A172 (cell line): Measurements from ENCODE around the gene VTA1. TPM values are rescaled to one million over a fixed set of nuclear protein-coding genes. Genes with fewer than 3 reads are reported as not detected.
"Not testable (repeated sequence)": the region's sequence is repeated elsewhere in the genome, so short reads cannot be mapped to it uniquely, and the experiment has no call there.

Experiments used
- DNase-seq: peaks from one replicate; pipeline ENCODE4 v3.0.0-alpha.2; 2015; ENCODE audit warnings: low spot score
- total RNA-seq: library from RNA; depleted of rRNA; stranded (reverse); fragments of >200 nt; shearing (Covaris generic); gene quantifications from 2 replicates; pipeline ENCODE4 v1.2.3, GENCODE V29; 2014; rRNA removed

The VTA1 gene, protein sequence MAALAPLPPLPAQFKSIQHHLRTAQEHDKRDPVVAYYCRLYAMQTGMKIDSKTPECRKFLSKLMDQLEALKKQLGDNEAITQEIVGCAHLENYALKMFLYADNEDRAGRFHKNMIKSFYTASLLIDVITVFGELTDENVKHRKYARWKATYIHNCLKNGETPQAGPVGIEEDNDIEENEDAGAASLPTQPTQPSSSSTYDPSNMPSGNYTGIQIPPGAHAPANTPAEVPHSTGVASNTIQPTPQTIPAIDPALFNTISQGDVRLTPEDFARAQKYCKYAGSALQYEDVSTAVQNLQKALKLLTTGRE
- 116 and 124 TPM in 2 replicates for total RNA-seq

DNA sequence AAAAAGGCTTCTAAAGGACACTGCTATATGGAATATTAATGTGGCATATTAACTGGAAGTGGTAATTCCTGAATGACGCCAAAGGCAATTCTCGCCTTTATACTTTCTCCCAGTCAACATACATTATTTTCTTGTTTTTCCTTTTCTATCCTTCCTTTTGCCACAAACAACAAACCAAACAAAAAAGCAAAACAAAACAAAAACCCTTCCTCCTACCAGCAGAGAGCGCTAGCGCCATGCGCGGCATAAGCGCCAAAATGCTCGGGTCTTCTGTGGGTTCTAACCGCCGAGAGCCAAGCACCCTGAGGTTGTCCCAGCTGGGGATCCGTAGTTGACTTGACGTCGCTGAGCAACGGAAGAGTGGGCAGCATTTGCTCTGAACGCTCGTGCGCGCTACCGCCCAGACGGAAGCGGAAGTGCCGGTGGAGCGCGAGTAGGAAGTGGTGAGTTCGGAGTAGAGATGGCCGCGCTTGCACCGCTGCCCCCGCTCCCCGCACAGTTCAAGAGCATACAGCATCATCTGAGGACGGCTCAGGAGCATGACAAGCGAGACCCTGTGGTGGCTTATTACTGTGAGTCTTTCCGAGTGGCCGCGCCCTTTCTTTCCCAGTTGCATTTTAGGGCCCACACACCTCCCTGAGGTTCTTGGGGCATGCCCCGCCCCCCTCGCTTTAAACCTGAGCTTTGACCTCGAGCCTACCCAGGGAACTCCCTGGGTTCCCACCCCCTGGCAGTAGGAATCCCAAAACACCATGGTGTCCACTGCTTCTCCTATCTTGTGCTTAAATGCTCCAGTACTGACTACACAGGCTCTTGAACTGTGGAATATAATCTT is at the start of gene VTA1, which contains the start of gene NMBR:
TSS of gene VTA1 (plus strand) at position 436 of the 835 bp plus-strand sequence. CDS start at position 461, 25 bp downstream.
TSS of gene NMBR (minus strand) at position 295 of the 835 bp plus-strand sequence. CDS start 58,464 bp downstream, outside the sequence.
- peak; percentile 97 for DNase-seq

DNA sequence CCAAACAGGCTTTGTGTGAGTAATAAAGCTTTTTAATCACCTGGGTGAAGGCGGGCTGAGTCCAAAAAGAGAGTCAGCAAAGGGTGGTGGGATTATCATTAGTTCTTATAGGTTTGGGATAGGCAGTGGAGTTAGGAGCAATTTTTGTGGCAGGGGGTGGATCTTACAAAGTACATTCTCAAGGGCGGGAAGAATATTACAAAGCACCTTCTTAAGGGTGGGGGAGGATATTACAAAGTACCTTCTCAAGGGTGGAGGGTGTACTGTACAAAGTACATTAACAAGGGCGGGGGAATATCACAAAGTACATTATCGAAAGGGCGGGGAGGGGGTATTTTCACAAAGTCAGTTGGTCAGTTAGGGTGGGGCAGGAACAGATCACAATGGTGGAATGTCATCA is 42.2 kb upstream of the VTA1 start:
- not testable (repeated sequence) for DNase-seq

DNA sequence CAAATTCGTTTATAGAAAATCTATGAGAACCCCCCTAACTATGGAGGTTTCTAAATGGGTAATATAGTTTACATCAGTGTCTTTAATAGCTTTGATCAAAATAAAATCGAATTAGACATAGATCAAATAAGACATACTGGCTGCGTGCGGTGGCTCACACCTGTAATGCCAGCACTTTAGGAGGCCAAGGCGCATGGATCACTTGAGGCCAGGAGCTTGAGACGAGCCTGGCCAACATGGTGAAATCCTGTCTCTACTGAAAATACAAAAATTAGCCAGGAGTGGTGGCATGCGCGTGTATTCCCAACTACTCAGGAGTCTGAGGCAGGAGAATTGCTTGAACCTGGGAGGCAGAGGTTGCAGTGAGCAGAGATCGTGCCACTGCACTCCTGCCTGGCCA is 36.2 kb upstream of the VTA1 start:
- not testable (repeated sequence) for DNase-seq

DNA sequence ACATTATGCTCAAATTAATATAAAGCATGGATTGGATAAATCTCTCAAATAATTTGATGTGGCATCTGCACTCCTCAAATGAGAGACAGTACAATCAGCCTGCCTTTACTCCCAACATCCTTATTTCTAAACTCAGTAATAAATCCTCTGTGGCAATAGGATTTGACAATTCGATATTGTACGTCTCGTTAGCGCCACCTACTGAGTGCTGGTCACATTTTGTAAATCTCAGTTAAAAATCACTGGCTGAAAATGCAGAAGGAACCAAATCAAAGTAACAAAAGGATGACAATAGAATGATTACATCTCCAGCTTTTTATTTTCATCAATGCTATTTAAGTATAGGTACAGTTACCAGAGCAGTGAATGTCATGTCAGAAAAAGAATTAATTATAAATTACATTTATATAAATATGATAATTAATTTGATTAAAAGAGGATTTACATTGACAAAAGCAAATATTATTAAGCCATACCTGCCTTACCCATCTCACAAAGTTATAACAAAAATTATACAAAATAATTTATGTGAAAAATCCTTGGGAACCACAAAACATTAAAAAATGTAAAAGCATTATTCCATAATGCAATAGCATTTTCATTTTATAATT is 34.5 kb upstream of the VTA1 start:
- peak; percentile 61 for DNase-seq

DNA sequence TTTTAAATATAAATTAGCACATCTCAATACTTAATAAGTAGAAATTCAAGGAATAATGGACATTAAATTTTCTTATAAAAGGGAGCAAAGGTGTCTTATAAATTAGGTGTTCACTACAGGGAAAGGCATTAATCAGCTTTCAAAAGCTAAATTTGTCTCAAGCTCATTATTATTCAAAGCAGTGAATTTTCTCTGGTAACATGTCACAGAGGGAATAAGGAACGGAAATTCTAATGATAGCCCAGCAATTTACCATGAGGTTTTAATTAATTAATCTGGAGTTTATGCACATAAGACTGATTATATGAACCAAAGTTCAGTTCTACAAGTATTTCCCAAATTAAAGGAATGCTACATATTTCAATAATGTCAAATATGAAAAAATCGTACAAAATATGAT is 29.7 kb upstream of the VTA1 start:
- DNase-seq, result no peak

DNA sequence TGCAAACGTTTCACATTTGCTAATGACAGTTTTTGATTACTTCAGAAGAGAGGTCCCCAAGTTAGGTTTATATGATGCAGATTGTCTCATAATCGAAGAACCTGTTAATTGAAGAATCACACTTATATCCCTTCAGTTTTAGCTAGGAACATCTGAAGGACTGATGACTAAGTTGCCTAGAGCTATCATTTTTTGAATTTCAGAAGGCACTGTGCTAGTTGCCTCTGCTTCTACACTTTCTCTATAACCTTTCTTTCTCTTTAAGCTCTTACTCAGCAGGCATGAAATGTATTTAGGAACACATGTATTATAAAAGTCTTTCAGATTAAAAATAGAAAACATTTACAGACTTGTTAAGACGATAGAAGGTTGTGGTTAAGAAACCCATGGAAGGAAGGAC is 28.7 kb upstream of the VTA1 start:
- no peak for DNase-seq

DNA sequence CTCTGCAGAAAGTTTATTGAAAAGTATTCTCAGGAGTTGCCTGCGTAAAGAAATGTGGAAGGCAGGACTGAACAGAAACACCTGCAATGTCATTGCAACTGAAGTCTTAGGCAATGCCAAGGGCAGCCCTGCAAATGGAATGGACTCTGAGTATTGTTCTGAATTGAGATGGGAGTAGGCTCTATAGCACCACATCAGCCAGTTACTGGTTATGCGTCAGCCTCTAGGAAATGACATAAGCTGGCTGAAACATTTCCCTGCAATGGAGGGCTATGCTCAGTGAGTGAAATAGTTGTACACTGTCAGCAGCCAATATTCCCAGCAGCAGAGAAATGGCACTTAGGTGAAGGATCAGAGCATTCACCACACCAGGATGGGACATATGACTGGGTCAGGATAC is 28.1 kb upstream of the VTA1 start:
- DNase-seq, result no peak

DNA sequence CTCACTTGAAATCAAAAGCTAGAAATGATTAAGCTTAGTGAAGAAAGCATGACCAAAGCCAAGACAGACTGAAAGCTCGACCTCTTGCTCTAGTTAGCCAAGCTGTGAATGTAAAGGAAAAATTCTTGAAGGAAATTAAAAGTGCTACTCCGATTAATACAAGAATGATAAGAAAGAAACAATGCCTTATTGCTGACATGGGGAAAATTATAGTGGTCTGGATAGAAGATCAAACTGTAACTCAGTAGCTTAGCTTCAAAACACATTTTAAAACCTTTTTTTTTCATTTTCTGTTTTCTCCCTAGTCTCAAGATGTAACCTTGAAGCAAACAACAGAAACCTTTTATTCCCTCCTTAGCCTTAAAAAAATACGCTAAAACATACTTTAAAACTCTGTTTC is 25.7 kb upstream of the VTA1 start:
- no peak for DNase-seq

DNA sequence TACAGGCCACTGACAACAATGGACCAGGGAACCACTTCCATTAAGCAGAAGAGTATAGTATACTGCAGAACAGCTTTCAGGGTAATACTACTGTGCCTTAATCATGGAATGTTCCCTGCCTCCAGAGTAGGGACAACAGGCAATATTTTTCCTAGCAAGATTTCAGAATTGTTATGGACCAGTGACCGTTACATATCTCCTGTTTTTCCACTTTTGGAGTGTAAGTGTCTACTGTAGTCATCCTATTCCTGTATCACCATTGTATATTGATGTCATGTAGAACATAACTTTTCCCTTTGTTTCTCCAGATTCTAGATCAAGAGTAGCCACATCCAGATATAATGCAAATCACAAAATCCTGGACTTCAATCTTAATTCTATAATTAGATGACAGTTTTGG is 16.2 kb upstream of the VTA1 start:
- DNase-seq, result no peak

DNA sequence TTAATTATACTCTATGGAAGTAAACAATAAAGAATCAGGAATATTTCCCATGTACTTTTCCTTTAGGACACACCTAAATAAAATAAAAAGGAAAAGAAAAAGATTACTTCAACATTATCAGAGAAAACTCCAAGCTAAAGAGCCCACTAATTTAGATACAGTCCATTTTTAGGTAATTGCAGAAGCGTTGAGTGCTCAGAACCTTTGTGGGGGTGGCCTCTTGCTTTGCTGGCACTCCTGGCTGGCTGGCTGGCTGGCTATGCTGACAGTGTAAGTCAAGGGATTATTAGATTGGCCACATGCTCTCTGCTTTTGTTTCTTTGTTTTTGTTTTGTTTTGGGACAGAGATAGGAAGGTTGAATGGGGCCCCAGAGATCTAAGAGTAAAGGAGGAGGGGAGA is 14.4 kb upstream of the VTA1 start, which contains the start of gene GJE1:
TSS of gene GJE1 (plus strand) at position 301 of the 400 bp plus-strand sequence. CDS start 234 bp downstream, outside the sequence.
- DNase-seq, result no peak

DNA sequence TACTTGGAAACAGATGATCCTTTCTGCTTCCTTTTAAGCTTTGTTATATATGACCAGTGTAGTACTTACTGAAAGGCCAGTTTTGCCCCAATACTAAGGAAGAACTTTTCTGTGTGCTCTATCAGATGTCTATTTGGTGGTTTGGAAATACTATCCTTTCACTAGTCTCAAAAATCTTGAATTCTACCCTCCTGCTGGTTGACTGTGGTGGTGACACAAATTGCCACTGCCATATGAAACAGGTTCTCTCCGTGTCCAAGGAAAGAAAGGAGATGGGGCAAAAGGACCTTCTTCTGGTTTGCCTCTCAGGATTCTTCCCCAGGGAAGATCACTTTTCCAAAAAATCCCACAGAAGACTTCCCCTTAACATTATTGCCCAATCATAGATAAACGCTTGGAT is 8.2 kb upstream of the VTA1 start:
- DNase-seq, result no peak

DNA sequence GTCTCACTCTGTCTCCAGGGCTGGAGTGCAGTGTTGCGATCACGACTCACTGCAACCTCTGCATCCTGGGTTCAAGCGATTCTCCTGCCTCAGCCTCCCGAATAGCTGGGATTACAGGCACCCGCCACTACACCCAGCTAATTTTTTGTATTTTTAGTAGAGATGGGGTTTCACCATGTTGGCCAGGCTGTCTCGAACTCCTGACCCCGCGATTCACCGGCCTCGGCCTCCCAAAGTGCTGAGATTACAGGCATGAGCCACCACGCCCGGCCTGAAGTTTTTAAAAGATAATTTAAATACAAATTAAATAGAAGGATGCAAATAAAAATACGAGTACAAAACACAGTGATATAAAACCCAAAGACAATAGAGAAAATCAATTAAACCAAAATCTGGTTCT is 5.5 kb upstream of the VTA1 start:
- not testable (repeated sequence) for DNase-seq

DNA sequence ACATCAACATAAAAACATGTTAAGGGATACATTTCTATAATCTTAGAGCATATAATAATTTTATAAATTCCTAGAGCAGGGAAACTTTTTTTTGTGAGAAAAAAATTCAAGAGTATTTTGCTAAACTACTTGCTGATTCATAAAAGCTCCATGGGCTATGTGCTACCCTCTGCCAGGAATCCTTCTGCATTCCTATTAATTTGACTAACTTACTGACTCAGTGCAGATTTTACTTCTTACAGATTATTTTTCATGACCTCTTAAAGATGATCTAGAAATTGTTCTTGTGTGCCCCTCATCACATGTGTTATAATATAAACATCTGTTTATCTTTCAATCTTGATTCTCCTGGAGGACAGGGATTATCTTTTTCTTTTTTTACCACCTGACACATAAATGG is 5.7 kb downstream of the VTA1 start:
- DNase-seq, result no peak

DNA sequence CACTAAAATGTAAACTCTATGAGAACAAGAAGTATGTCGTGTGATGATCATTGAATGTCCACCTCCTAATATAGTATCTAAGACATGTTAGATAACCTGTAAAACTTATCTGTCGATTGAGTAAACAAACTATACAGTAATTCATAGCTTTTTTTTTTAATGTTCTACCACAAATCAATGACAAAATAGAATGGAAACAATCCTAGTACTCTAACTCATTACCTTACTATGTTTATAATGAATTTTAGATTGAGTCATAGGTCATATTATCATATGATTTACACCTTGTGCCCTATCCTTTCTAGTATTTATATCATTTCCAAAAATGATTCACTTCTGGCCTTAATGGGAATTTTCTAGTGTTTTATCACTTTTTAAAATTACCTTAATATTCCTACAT is 6.1 kb downstream of the VTA1 start:
- DNase-seq, result no peak

DNA sequence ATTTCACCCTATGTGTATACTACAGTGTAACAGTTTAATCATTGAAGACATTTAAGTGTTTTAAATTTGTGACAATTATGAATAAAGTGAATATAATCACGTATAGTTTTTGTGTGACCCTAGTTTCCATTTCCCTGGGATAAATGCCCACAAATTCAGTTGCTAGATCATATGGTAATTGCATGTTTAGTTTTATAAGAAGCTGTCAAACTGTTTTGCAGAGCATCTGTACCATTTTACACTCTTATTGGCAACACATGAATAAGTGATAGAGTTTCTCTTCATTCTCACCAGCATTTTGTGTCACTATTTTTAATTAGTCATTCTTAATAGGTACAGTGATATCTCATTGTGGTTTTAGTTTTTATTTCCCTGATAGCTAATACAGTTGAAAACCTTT is 7.3 kb downstream of the VTA1 start:
- no peak for DNase-seq

DNA sequence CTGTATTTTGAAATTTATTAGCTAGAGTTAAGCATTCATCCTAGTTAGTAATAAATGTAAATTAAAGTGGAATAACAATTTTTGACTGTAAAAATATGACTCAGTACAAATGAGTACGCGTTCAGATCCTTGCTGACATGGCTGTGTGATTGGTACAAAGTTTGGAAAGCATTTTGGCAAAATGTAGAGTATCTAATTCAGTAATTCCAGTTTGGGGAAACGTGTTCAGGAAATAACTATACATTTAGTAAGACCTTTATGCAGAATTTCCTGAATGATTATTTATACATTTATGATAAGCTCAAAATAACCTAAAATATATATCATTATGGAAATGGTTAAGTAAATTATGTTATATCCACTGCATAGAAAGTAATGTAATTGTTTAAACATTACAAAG is 8.0 kb downstream of the VTA1 start:
- no peak for DNase-seq

DNA sequence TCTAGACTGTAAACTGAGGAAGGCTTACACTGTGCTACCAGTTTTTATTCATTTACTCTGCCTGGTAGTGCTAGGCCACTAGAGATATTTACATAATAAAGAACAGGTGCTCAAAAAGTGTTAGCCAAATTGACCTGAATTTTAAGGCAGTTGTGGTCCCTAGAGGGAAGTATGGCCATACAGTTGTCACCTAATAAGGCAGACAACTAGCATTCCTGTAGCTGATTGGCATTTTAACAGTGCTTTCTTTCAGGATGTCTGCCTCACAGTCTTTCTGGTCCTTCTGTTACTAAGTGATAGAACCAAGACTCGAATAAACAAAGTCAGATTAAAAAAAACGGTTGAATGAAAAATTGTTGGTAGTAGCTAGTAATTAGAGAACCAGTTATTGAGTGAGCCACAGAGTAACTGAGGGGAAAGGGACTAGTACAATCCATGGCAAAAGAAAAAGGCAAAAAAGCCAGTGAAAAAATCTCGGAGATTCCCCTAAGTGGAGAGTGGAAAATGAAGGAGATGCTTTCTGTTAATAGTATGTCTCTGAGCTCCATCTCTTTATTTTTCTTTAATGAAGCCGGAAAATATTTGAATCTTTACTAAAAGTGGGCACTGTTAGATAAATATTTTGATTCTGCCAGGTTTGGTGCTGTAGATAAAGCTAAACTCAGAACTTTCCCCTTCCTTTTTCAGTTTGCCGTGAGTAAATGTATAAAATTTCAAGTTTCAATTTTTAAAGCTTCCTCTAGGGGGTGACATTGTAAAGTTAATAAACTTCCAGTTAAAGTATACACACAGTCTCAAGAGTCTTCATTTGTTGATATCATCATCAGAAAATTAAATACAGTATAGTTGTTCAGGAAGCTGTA is 9.1 kb downstream of the VTA1 start:
- peak; percentile 18 for DNase-seq

DNA sequence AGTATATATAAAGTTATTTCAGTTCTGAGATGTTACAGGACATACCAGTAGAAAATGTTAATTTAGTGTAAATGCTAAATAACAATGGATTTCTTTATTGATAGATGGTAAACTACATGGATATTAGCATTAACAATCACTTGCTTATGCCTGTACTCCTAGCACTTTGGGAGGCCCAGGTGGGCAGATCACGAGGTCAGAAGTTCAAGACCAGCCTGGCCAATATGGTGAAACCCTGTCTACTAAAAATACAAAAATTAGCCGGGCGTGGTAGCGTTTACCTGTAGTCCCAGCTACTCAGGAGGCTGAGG is 9.7 kb downstream of the VTA1 start:
- DNase-seq, result not testable (repeated sequence)

DNA sequence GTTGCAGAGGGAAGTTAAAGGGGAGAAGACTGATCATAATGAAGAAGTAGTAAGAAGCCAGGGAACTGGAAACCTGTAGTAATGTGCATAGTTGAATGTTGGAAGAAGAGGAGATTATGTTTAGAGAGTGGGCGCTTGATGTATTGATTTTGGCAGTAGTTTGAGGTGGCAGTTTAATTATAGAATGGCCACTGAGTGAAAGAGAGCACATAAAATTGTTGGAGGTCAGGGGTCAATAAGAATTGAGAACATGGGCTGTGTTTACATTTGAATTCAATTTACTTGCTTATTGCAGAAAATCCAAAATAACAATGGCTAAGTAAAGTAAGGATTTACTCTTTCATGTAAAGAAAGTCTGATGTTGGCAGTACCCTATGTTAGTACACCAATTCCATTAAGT is 15.7 kb downstream of the VTA1 start:
- no peak for DNase-seq

DNA sequence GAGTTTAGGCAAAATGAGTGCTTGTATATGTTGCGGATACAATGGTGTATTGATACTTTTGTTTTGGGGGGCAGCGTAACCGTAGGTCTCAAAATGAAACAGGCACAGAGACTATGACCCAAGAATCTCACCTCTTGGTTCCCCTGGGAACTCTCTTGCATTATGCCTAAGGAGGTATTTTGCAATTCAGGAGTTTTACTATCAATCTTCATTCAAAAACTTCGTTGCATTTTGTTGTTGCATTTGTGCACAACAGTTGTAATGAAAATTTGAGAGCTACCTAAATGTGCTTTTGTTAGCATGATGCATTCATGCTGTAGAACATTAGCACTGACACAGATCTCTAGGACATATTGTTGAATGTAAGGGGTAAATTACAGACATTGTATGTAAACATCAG is 18.2 kb downstream of the VTA1 start:
- DNase-seq, result no peak

DNA sequence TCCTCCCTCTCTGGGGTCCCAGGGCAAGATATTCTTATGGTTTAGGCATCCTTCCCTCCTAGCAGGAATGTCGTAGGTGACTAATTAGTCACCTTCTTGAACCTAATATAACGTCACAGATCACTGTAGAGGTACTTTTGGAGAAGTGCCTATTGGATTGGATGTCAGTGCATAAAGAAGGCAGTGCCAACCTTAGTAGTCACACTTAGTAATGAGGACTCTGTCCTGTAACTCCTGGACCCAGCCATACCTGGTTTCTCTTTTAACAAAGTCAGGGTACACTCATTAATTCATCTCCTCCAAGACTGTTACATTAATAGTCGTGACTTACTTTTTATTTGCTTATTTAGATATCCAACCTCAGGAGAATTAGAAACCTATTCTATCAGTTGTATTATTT is 20.0 kb downstream of the VTA1 start:
- no peak for DNase-seq

DNA sequence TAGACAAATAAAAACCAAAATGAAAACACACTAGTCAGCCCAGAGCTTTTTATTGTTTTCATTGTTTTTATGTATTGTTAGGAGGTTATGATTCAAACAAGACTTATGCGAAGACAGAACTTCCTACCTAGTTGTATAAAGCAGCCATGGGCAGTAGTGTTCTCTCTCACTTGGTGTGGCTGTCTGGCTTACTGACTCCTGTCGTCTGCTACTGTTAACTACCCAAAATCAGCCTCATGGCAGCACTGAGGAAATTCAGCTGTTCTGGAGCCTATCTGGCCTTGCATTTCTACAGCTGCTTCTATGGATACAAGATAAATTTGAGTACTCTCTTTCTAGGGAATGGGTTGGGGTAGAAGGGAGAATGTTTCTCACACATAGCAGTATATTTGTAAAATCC is 20.4 kb downstream of the VTA1 start:
- no peak for DNase-seq
